ENCODE data around the gene LILRA1.

Gene LILRA1

DNA sequence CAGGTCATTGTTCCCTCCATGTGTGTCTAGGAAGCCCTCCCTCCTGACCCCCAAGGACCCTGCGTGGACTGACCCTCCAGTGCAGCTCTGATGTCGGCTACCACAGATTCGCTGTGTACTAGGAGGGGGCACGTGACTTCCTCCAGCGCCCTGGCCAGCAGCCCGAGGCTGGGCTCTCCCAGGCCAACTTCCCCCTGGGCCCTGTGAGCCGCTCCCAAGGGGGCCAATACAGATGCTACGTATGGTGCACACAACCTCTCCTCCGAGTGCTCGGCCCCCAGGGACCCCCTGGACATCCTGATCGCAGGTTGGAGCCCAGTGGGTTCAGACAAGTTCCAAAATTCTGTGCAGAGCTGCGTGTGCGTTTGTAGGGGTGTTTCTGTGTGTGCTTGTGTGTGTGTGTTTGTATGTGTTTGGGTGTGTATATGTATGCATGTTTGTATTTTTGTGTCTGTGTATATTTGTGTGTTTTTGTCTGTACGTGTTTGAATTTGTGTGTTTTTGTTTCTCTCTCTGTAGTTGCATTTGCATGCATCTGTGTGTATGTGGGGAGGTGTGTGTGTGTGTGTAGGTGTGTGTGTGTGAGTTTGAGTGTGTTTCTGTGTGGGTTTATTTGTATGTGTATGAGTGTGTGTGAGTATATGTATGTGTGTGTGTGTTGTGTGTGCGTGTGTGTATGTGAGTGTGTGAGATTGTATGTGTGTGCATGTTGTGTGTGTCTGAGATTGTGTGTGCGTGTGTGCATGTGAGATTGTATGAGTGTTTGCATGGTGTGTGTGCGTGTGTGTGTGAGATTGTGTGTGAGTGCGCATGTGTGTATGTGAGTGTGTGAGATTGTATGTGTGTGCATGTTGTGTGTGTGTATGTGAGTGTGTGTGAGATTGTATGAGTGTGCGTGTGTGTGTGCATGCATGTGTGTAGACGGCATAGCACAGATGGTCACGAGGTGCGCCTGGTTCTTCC lies 41.2 kb upstream of the LILRA1 start:
- Histone ChIP-seq H3K36me3 (ENCODE audit: low read length) (no peaks in the 10 kb centered on the region), H3F3A (ENCODE audit: insufficient read depth) (no peaks in the 10 kb centered on the region), H3K4me3 (ENCODE audit: insufficient read depth, low read length, poor library complexity, severe bottlenecking) (no peak overlapping the region), H2AFZ (ENCODE audit: low read depth, low read length, severe bottlenecking) (no peak overlapping the region), H3K27me3 (ENCODE audit: low read length) (no peaks in the 10 kb centered on the region), H4K20me1 (ENCODE audit: low read depth, low read length) (no peaks in the 10 kb centered on the region), H3K9me3 (ENCODE audit: insufficient read depth, low read length) (no peaks in the 10 kb centered on the region), H3K9ac (ENCODE audit: low read length) (no peak overlapping the region), H3K27ac (ENCODE audit: low read depth, low read length) (no peak overlapping the region), H3K79me2 (ENCODE audit: insufficient read depth, low read length) (no peaks in the 10 kb centered on the region), H3K9me2 (replicated peaks; ENCODE audit: insufficient read depth, low read length) (no peaks in the 10 kb centered on the region), H3K4me2 (ENCODE audit: low read depth, low read length, poor library complexity, severe bottlenecking) (no peak overlapping the region)
- TF ChIP-seq EZH2phosphoT487 (conservative IDR thresholded peaks at IDR 0.05; ENCODE audit: low read length) = no peak
- TF ChIP-seq, protein P1, sequence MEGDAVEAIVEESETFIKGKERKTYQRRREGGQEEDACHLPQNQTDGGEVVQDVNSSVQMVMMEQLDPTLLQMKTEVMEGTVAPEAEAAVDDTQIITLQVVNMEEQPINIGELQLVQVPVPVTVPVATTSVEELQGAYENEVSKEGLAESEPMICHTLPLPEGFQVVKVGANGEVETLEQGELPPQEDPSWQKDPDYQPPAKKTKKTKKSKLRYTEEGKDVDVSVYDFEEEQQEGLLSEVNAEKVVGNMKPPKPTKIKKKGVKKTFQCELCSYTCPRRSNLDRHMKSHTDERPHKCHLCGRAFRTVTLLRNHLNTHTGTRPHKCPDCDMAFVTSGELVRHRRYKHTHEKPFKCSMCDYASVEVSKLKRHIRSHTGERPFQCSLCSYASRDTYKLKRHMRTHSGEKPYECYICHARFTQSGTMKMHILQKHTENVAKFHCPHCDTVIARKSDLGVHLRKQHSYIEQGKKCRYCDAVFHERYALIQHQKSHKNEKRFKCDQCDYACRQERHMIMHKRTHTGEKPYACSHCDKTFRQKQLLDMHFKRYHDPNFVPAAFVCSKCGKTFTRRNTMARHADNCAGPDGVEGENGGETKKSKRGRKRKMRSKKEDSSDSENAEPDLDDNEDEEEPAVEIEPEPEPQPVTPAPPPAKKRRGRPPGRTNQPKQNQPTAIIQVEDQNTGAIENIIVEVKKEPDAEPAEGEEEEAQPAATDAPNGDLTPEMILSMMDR (IDR thresholded peaks at IDR 0.05; ENCODE audit: insufficient read depth, low read length, poor library complexity, severe bottlenecking) = no peak

DNA sequence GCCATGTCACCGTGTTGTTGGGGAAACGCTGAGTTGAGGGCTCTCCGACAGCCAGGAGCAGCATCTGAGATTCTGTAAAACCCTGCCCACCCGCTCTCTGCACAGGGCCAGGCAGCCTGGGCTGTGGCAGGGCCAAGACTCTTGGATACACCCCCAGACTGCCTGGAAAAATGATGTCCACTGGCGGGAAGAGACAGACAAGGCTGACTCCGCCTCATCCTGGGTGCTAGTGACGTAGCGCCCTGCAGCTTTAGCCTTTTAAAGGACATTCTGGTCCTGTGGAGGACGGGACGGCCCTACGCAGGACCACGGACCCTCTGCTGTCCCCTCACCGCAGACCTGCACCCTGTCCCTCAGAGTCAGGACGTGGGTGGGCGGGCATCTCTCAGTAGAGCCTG lies 40.5 kb upstream of the LILRA1 start:
- H3K27me3 ChIP-seq (ENCODE audit: low read length) = no peaks in the 10 kb centered on the region

DNA sequence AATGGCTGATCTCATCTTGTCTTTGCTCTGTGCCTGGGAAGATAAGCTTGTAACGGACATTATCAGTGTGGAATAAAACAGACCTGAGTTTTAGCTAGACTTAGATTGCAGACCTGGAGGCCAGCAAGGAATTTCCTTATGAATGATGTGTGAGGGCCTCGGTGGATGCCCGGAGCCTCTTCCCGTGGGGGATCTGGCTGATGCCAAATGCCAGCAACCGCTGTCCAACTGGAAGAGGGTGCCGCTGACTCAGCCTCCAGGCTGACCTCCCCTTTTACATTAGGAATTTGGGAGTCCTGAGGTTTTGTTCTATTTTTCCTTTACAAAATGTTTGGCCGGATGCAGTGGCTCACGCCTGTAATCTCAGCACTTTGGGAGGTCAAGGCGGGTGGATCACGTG lies 39.4 kb upstream of the LILRA1 start:
- no peak overlapping the region for H3K9ac ChIP-seq (ENCODE audit: low read length)
- no peaks in the 10 kb centered on the region for H3K27me3 ChIP-seq (ENCODE audit: low read length)
- no peak overlapping the region for H3K4me2 ChIP-seq (ENCODE audit: low read depth, low read length, poor library complexity, severe bottlenecking)
- no peaks in the 10 kb centered on the region for H3K9me3 ChIP-seq (ENCODE audit: insufficient read depth, low read length)
- H2AFZ ChIP-seq (ENCODE audit: low read depth, low read length, severe bottlenecking) = no peak overlapping the region
- no peaks in the 10 kb centered on the region for H4K20me1 ChIP-seq (ENCODE audit: low read depth, low read length)
- TF ChIP-seq, protein P1 (IDR thresholded peaks at IDR 0.05; ENCODE audit: insufficient read depth, low read length, poor library complexity, severe bottlenecking) = no peak
- TF ChIP-seq EZH2phosphoT487 (conservative IDR thresholded peaks at IDR 0.05; ENCODE audit: low read length) = no peak
- no peaks in the 10 kb centered on the region for H3K36me3 ChIP-seq (ENCODE audit: low read length)
- no peaks in the 10 kb centered on the region for H3K79me2 ChIP-seq (ENCODE audit: insufficient read depth, low read length)
- H3F3A ChIP-seq (ENCODE audit: insufficient read depth) = no peaks in the 10 kb centered on the region
- H3K4me3 ChIP-seq (ENCODE audit: insufficient read depth, low read length, poor library complexity, severe bottlenecking) = no peak overlapping the region
- H3K9me2 ChIP-seq (replicated peaks; ENCODE audit: insufficient read depth, low read length) = no peaks in the 10 kb centered on the region
- no peak overlapping the region for H3K27ac ChIP-seq (ENCODE audit: low read depth, low read length)

More for the DNA sequence above, 40.5 kb upstream of the LILRA1 start:
- Histone ChIP-seq H3K9me3 (ENCODE audit: insufficient read depth, low read length) (no peaks in the 10 kb centered on the region), H4K20me1 (ENCODE audit: low read depth, low read length) (no peaks in the 10 kb centered on the region), H3K9ac (ENCODE audit: low read length) (no peak overlapping the region), H2AFZ (ENCODE audit: low read depth, low read length, severe bottlenecking) (no peak overlapping the region), H3K79me2 (ENCODE audit: insufficient read depth, low read length) (no peaks in the 10 kb centered on the region), H3K9me2 (replicated peaks; ENCODE audit: insufficient read depth, low read length) (no peaks in the 10 kb centered on the region), H3F3A (ENCODE audit: insufficient read depth) (no peaks in the 10 kb centered on the region), H3K36me3 (ENCODE audit: low read length) (no peaks in the 10 kb centered on the region), H3K4me3 (ENCODE audit: insufficient read depth, low read length, poor library complexity, severe bottlenecking) (no peak overlapping the region), H3K4me2 (ENCODE audit: low read depth, low read length, poor library complexity, severe bottlenecking) (no peak overlapping the region), H3K27ac (ENCODE audit: low read depth, low read length) (no peak overlapping the region)
- no peak for TF ChIP-seq EZH2phosphoT487 (conservative IDR thresholded peaks at IDR 0.05; ENCODE audit: low read length)
- TF ChIP-seq, protein P1 (IDR thresholded peaks at IDR 0.05; ENCODE audit: insufficient read depth, low read length, poor library complexity, severe bottlenecking) = no peak
